ENCODE measurements around the gene VNN1.

The VNN1 gene

GRCh38 chr6:132675749-132676148 lies 38.1 kb downstream of the VNN1 start:
- Histone ChIP-seq H3K4me3 (ENCODE audit: insufficient read depth, low read length, poor library complexity, severe bottlenecking) (no peak overlapping the region), H3K9me3 (ENCODE audit: insufficient read depth, low read length) (no peaks in the 10 kb centered on the region), H3K27me3 (ENCODE audit: low read length) (no peaks in the 10 kb centered on the region), H3K9me2 (replicated peaks; ENCODE audit: insufficient read depth, low read length) (no peaks in the 10 kb centered on the region), H3K36me3 (ENCODE audit: low read length) (no peaks in the 10 kb centered on the region), H3K4me2 (ENCODE audit: low read depth, low read length, poor library complexity, severe bottlenecking) (no peak overlapping the region), H3K27ac (ENCODE audit: low read depth, low read length) (no peak overlapping the region), H4K20me1 (ENCODE audit: low read depth, low read length) (no peaks in the 10 kb centered on the region), H3K9ac (ENCODE audit: low read length) (no peak overlapping the region), H3F3A (ENCODE audit: insufficient read depth) (no peaks in the 10 kb centered on the region), H3K79me2 (ENCODE audit: insufficient read depth, low read length) (no peaks in the 10 kb centered on the region), H2AFZ (ENCODE audit: low read depth, low read length, severe bottlenecking) (no peak overlapping the region)
- TF ChIP-seq CTCF (IDR thresholded peaks at IDR 0.05; ENCODE audit: insufficient read depth, low read length, poor library complexity, severe bottlenecking) (no peak), EZH2phosphoT487 (conservative IDR thresholded peaks at IDR 0.05; ENCODE audit: low read length) (no peak)

GRCh38 chr6:132675002-132675401 lies 38.9 kb downstream of the VNN1 start:
- no peak overlapping the region for H3K9ac ChIP-seq (ENCODE audit: low read length)
- TF ChIP-seq EZH2phosphoT487 (conservative IDR thresholded peaks at IDR 0.05; ENCODE audit: low read length): no peak
- no peak for TF ChIP-seq CTCF (IDR thresholded peaks at IDR 0.05; ENCODE audit: insufficient read depth, low read length, poor library complexity, severe bottlenecking)
- no peaks in the 10 kb centered on the region for H3K79me2 ChIP-seq (ENCODE audit: insufficient read depth, low read length)
- no peaks in the 10 kb centered on the region for H3K36me3 ChIP-seq (ENCODE audit: low read length)
- H3K9me3 ChIP-seq (ENCODE audit: insufficient read depth, low read length): no peaks in the 10 kb centered on the region
- no peaks in the 10 kb centered on the region for H4K20me1 ChIP-seq (ENCODE audit: low read depth, low read length)
- no peaks in the 10 kb centered on the region for H3K9me2 ChIP-seq (replicated peaks; ENCODE audit: insufficient read depth, low read length)
- H3K4me3 ChIP-seq (ENCODE audit: insufficient read depth, low read length, poor library complexity, severe bottlenecking): no peak overlapping the region
- no peaks in the 10 kb centered on the region for H3K27me3 ChIP-seq (ENCODE audit: low read length)
- H3K4me2 ChIP-seq (ENCODE audit: low read depth, low read length, poor library complexity, severe bottlenecking): no peak overlapping the region
- no peaks in the 10 kb centered on the region for H3F3A ChIP-seq (ENCODE audit: insufficient read depth)
- H3K27ac ChIP-seq (ENCODE audit: low read depth, low read length): no peak overlapping the region
- no peak overlapping the region for H2AFZ ChIP-seq (ENCODE audit: low read depth, low read length, severe bottlenecking)

- Histone ChIP-seq H4K20me1 (ENCODE audit: low read depth, low read length) (no peaks in the 10 kb centered on the region), H3K79me2 (ENCODE audit: insufficient read depth, low read length) (no peaks in the 10 kb centered on the region), H3K4me2 (ENCODE audit: low read depth, low read length, poor library complexity, severe bottlenecking) (no peak overlapping the region), H3K9ac (ENCODE audit: low read length) (no peak overlapping the region), H3K4me3 (ENCODE audit: insufficient read depth, low read length, poor library complexity, severe bottlenecking) (no peak overlapping the region), H2AFZ (ENCODE audit: low read depth, low read length, severe bottlenecking) (no peak overlapping the region), H3F3A (ENCODE audit: insufficient read depth) (no peaks in the 10 kb centered on the region), H3K27ac (ENCODE audit: low read depth, low read length) (no peak overlapping the region), H3K27me3 (ENCODE audit: low read length) (no peaks in the 10 kb centered on the region), H3K9me3 (ENCODE audit: insufficient read depth, low read length) (no peaks in the 10 kb centered on the region), H3K9me2 (replicated peaks; ENCODE audit: insufficient read depth, low read length) (no peaks in the 10 kb centered on the region), H3K36me3 (ENCODE audit: low read length) (no peaks in the 10 kb centered on the region)
- TF ChIP-seq EZH2phosphoT487 (conservative IDR thresholded peaks at IDR 0.05; ENCODE audit: low read length): no peak
- no peak for TF ChIP-seq CTCF (IDR thresholded peaks at IDR 0.05; ENCODE audit: insufficient read depth, low read length, poor library complexity, severe bottlenecking)
Measured at GRCh38 chr6:132673376-132674094, 40.3 kb downstream of the VNN1 start.

Measured in SU-DHL-6 (cell line).